A204.1 (cell line): ENCODE measurements around the gene RXRB.
"Not testable (repeated sequence)": the region's sequence is repeated elsewhere in the genome, so short reads cannot be mapped to it uniquely, and the experiment has no call there.

Experiments
- FAIRE-seq: peaks from 2 replicates; lab custom pipeline; 2012; peaks lifted over from hg19 to GRCh38; lab: Jason Lieb, UNC

RXRB gene

DNA sequence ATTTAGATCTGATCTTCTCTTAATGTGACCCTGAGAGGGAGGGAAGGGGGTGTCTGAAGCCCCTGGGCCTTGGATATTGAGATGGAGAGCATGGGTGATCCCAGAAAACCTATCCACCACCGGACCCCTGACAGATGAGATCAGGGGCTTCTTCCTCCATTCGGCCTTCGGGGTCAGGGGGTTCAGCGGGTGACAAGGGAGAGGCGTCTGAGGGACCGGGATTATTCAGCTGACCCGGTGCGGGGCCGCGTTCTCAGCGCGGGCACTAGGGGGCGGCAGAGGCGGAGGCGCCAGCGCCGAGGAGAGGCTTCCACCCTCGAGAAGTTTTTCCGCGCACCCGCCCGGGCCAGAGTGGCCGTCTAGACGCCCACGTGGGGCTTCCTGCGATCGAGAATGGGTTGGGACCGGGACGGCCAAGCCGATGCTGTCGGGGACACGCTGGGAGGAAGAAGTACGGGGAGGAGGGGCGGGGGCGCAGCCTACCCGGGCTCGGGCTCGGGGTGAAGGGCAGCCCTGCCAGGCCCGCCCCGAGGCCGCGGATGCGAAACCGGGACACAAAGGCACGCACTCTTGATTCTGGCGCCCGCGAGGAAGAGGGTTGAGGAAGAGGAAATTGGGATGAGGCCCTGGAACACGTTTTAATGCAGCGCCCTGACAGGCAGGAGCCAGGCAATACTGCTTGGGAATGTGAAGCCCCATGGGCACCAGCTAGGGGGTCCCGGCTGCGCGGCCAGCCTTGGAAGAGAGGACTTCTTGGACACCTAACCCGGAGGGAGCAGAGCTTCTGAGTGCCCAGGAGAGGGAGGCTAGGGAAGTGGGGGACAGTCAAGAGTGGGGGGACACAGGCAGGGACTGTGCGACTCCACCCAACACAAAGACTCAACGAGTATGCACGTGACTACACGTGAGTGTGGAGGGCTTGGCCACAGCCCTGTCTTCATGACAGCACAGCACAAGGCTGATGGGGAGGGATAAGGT lies 38.8 kb downstream of the RXRB start:
- FAIRE-seq = no peak

GRCh38 chr6:33160728-33161344 lies 39.6 kb downstream of the RXRB start:
- FAIRE-seq = no peak

DNA sequence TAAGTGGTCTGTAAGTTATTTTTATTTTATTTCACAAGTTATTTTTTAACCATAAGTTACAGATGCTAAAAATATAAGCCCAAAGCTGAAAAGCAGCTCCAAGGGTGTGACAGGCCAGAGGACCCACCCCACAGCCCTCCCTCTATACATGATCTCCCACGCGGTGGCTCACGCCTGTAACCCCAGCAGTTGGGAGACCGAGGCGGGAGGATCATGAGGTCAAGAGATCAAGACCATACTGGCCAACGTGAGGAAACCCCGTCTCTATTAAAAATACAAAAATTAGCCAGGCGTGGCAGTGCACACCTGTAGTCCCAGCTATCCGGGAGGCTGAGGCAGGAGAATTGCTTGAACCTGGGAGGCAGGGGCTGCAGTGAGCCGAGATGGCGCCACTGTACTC lies 40.4 kb downstream of the RXRB start:
- no peak for FAIRE-seq

DNA sequence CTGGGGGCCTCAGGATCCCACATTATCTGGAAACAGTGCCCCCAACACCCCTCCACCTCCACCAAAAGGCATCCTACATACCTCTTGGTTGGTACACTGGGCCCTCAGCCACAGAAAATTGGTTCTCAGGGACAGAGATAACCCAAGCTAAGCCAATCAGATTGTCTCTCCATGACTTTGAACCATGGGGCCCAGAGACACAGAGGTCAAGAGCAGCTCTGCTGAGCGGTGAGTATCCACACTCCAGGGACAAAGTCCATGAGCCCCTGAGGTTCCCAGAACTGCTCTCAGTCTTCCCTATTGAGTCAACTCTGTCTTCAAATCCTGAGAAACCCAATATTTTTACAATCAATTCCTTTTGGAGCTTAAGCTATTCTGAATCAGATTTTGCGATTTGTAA lies 43.5 kb downstream of the RXRB start:
- no peak for FAIRE-seq

GRCh38 chr6:33156561-33156960 lies 43.9 kb downstream of the RXRB start:
- no peak for FAIRE-seq

DNA sequence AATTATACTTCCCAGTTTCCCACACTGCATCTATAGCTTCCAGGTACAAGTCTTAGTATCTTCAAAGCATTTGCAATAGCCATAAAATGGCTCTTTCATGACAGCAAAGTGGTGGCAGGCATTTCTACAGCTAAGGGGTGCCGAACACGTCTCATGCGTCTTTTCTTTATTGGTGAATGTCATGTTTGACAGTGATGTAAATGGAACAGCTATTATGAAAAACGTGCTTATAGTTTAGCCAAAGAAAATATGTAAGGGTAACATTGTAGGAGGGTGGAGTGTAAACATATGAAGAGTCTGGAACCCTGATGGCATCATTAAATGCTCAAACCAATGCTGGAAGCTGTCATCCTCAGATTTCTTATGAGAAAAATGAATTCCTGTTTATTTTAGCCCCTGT lies 46.1 kb downstream of the RXRB start:
- FAIRE-seq = no peak

GRCh38 chr6:33151050-33151449 lies 49.4 kb downstream of the RXRB start:
- no peak for FAIRE-seq

DNA sequence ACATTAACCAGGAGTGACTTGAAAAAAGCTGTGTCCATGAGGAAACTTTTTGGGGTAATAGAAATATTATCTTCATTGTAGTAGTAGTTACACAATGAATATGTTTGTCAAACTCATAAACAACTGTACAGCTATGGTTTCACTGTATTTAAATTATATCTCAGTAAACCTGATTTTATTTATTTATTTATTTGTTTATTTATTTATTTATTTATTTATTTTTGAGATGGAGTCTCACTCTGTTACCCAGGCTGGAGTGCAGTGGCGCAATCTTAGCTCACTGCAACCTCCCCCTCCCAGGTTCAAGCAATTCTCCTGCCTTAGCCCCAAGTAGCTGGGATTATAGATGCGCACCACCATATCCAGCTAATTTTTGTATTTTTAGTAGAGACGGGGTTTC lies 49.9 kb downstream of the RXRB start:
- not testable (repeated sequence) for FAIRE-seq

DNA sequence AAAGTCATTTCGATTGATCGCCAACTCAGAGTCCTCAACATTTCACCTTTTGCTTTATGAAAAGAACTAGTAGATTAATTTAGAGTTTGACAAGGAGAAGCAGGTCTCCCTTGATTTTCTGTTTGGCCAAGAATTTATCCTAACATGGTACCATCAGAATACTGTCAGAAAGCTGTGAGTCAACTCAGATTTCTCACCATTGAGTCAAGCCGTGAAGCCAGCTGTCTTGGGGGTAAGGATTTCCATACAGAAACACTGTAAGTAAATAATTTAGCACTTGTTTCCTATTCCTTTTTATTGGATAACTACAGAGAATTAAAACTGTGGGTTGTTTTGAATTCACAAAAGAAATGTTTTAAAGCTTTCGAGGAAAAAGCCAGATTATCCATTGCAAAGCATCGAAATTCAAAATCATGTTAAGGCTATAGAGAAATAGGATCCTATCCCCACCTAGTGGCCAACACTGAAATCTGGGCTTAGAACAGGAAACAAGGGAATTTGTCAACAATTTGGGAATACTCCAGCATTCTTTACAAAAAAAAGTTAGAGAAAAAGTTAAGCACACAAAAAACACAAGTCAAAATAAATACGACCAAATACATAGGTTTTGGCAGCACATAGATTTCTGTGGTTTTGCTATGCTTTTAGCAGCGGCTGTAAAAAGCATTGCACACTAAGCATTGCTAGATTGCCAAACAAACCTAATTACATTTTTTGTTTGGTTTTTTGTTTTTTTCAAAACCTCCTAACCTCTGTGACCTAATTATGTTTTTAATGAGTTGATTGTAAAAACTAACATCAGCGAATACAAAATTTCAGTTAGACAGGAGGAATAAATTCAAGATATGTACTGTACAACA lies 52.4 kb downstream of the RXRB start:
- FAIRE-seq = peak; percentile 97

- FAIRE-seq = no peak
Observed at GRCh38 chr6:33144373-33144772, 56.1 kb downstream of the RXRB start.
